PC-3 (cell line): Measurements from ENCODE around the gene EXOG. TPM values are rescaled to one million over a fixed set of nuclear protein-coding genes. Genes with fewer than 3 reads are reported as not detected.

Source experiments
- ATAC-seq: fragments of 200-7000 bp; cut with Tn5 transposase; 2 replicates; pipeline ENCODE4 v1.9.1; 2020; ENCODE audit warnings: mild to moderate bottlenecking, moderate library complexity
- Bru-seq: library from RNA; stranded (reverse); fragments of 400-500 nt; gene quantifications from one replicate; lab custom pipeline; 2021; lab: Mats Ljungman, UMichigan
- BruChase-seq, 2 experiments: library from RNA; stranded (reverse); fragments of 400-500 nt; gene quantifications; one replicate each; lab custom pipeline; 2021; lab: Mats Ljungman, UMichigan
- BruUV-seq: library from RNA; stranded (reverse); fragments of 400-500 nt; replicated peaks from 2 replicates; lab custom pipeline; 2021; lab: Mats Ljungman, UMichigan
- CTCF ChIA-PET: fragments of 300-600 bp; sonication (Branson Sonifier 250); formaldehyde crosslinking; loops from one replicate; lab custom pipeline; 2022; ENCODE audit warnings: antibody characterized with exemption; lab: Charles Lee
- POLR2A ChIA-PET: fragments of 300-600 bp; sonication (Branson Sonifier 250); formaldehyde crosslinking; loops from one replicate; lab custom pipeline; 2022; ENCODE audit warnings: antibody characterized with exemption; ENCODE audit not compliant: unreplicated experiment; lab: Charles Lee
- DNase-seq: peaks from one replicate; pipeline ENCODE4 v3.0.0-alpha.2; 2015
- H2AFZ ChIP-seq: fragments of 300-600 bp; sonication (generic); 2 replicates; pipeline ENCODE4 v1.6.0; 2016; ENCODE audit warnings: antibody characterized with exemption, low read length
- H3F3A ChIP-seq: fragments of 300-600 bp; sonication (generic); one replicate; pipeline ENCODE4 v1.6.0; 2017; ENCODE audit warnings: antibody characterized with exemption, low read length, control low read depth, mild to moderate bottlenecking; ENCODE audit not compliant: unreplicated experiment
- H3K27ac ChIP-seq: fragments of 300-600 bp; sonication (generic); 2 replicates; pipeline ENCODE4 v1.5.1; 2016; ENCODE audit warnings: mild to moderate bottlenecking, low read length
- H3K27me3 ChIP-seq: fragments of 300-600 bp; sonication (generic); 2 replicates; pipeline ENCODE4 v1.6.1; 2016; ENCODE audit warnings: low read length, mixed read lengths
- H3K36me3 ChIP-seq: fragments of 300-600 bp; sonication (generic); 2 replicates; pipeline ENCODE4 v1.6.1; 2016; ENCODE audit warnings: low read depth, mixed run types, low read length, mixed read lengths
- H3K4me1 ChIP-seq: fragments of 300-600 bp; sonication (generic); 2 replicates; pipeline ENCODE4 v1.5.1; 2016; ENCODE audit warnings: low read length; ENCODE audit not compliant: insufficient read depth
- H3K4me2 ChIP-seq: fragments of 300-600 bp; sonication (generic); 2 replicates; pipeline ENCODE4 v1.6.0; 2016; ENCODE audit warnings: low read length
- H3K4me3 ChIP-seq: fragments of 300-600 bp; sonication (generic); 2 replicates; pipeline ENCODE4 v1.5.1; 2016; ENCODE audit warnings: mild to moderate bottlenecking, low read length, mixed read lengths
- H3K79me2 ChIP-seq: fragments of 300-600 bp; sonication (generic); 2 replicates; pipeline ENCODE4 v1.6.1; 2017; ENCODE audit warnings: low read length, mixed read lengths
- H3K9ac ChIP-seq: fragments of 300-600 bp; sonication (generic); 2 replicates; pipeline ENCODE4 v1.6.0; 2016; ENCODE audit warnings: mild to moderate bottlenecking, low read length
- H3K9me2 ChIP-seq: fragments of 300-600 bp; sonication (generic); replicated peaks from 2 replicates; pipeline ENCODE4 v1.6.1; 2016; ENCODE audit warnings: mixed run types, low read length, mixed read lengths
- H3K9me3 ChIP-seq: fragments of 300-600 bp; sonication (generic); 2 replicates; pipeline ENCODE4 v1.6.1; 2016; ENCODE audit warnings: low read length, mixed read lengths
- H4K20me1 ChIP-seq: fragments of 300-600 bp; sonication (generic); 2 replicates; pipeline ENCODE4 v1.6.1; 2016; ENCODE audit warnings: low read length, mixed read lengths
- EZH2 ChIP-seq: fragments of 300-600 bp; sonication (generic); IDR thresholded peaks from one replicate; pipeline ENCODE4 v1.6.1; 2017; ENCODE audit warnings: antibody characterized with exemption, mild to moderate bottlenecking, low read length; ENCODE audit not compliant: unreplicated experiment
- EZH2phosphoT487 ChIP-seq: fragments of 300-600 bp; sonication (generic); IDR thresholded peaks from 2 replicates; pipeline ENCODE4 v1.6.1; 2018; ENCODE audit warnings: mild to moderate bottlenecking, antibody characterized with exemption, low read length, borderline replicate concordance
- intact Hi-C: fragments of 100-400 bp; cut with micrococcal nuclease; formaldehyde crosslinking; loops from 2 replicates; pipeline ENCODE4 v1.9.0; 2023
- long read RNA-seq: library from polyadenylated mRNA; unstranded; transcript quantifications from one replicate; pipeline ENCODE4 v2.0.0, GENCODE V29; 2021; ENCODE audit not compliant: unreplicated experiment
- total RNA-seq: library from RNA; depleted of rRNA; stranded (reverse); fragments of >200 nt; gene quantifications from 2 replicates; pipeline ENCODE4 v1.2.3, GENCODE V29; 2014; rRNA removed
- TF ChIP-seq, protein P1 (sequence below): fragments of 300-600 bp; sonication (generic); conservative IDR thresholded peaks from 2 replicates; pipeline ENCODE4 v1.5.1; 2017; ENCODE audit warnings: antibody characterized with exemption, low read depth, mild to moderate bottlenecking, low read length

EXOG gene, protein sequence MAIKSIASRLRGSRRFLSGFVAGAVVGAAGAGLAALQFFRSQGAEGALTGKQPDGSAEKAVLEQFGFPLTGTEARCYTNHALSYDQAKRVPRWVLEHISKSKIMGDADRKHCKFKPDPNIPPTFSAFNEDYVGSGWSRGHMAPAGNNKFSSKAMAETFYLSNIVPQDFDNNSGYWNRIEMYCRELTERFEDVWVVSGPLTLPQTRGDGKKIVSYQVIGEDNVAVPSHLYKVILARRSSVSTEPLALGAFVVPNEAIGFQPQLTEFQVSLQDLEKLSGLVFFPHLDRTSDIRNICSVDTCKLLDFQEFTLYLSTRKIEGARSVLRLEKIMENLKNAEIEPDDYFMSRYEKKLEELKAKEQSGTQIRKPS
- 10.0 and 11.3 TPM in 2 replicates for total RNA-seq
- percentile 82 among the genes with signal in this experiment for Bru-seq, nascent RNA
- BruChase-seq, experiment 1, labeled RNA remaining after a 6-hour chase: percentile 78 among the genes with signal in this experiment
- BruChase-seq, experiment 2, labeled RNA remaining after a 2-hour chase: percentile 76 among the genes with signal in this experiment
- long read RNA-seq, transcript EXOG-201 (6 exons, 2,792 nt): major isoform, 7 of 27 reads
- long read RNA-seq, partial matches to known transcripts: 1 of 27 reads
- long read RNA-seq, other reads (novel, unspliced or antisense): 17 of 27 reads

- Histone ChIP-seq H3K79me2 (peaks cover 16% of the 10 kb centered on the region), H3K36me3 (peaks cover 3% of the 10 kb centered on the region; the same call in 1 of the 2 replicates), H4K20me1 (no peaks in the 10 kb centered on the region), H3K4me2 (peak within 1 kb of the TSS; percentile 85), H3K27ac (peak within 1 kb of the TSS; percentile 40), H2AFZ (peak within 1 kb of the TSS; percentile 91), H3F3A (no peaks in the 10 kb centered on the region), H3K4me1 (peaks cover 18% of the 10 kb centered on the region), H3K9me2 (no peaks in the 10 kb centered on the region), H3K9me3 (no peaks in the 10 kb centered on the region), H3K27me3 (no peaks in the 10 kb centered on the region), H3K9ac (peak within 1 kb of the TSS; percentile 87), H3K4me3 (peak within 1 kb of the TSS; percentile 86)
- TF ChIP-seq EZH2phosphoT487 (no peak), EZH2 (no peak)
- TF ChIP-seq, protein P1, sequence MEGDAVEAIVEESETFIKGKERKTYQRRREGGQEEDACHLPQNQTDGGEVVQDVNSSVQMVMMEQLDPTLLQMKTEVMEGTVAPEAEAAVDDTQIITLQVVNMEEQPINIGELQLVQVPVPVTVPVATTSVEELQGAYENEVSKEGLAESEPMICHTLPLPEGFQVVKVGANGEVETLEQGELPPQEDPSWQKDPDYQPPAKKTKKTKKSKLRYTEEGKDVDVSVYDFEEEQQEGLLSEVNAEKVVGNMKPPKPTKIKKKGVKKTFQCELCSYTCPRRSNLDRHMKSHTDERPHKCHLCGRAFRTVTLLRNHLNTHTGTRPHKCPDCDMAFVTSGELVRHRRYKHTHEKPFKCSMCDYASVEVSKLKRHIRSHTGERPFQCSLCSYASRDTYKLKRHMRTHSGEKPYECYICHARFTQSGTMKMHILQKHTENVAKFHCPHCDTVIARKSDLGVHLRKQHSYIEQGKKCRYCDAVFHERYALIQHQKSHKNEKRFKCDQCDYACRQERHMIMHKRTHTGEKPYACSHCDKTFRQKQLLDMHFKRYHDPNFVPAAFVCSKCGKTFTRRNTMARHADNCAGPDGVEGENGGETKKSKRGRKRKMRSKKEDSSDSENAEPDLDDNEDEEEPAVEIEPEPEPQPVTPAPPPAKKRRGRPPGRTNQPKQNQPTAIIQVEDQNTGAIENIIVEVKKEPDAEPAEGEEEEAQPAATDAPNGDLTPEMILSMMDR: peak; percentile 93
- ChIA-PET CTCF (interaction anchor here (0.6 to 1.7 kb wide), 8 partner anchors 17 to 1977 kb away, joined by 3 to 11 read pairs (median 5); no protein-coding TSS in a partner anchor), POLR2A (interaction anchor here (0.6 kb wide), 2 partner anchors 174 to 177 kb away, joined by 3 read pairs; no protein-coding TSS in a partner anchor)
- ATAC-seq: peak; percentile 93
- DNase-seq: peak; percentile 92
- TSS peak; percentile 94 for BruUV-seq
- intact Hi-C loops: loop anchor here (1.0 to 5.0 kb wide), 5 partner anchors 20 to 504 kb away; no protein-coding TSS in a partner anchor
These were observed at the start of gene EXOG for GRCh38 chr3:38496131-38496910. Gene EXOG, plus strand, starts transcription at chr3:38496340. Its CDS starts 28 bp downstream, at chr3:38496368.

DNA sequence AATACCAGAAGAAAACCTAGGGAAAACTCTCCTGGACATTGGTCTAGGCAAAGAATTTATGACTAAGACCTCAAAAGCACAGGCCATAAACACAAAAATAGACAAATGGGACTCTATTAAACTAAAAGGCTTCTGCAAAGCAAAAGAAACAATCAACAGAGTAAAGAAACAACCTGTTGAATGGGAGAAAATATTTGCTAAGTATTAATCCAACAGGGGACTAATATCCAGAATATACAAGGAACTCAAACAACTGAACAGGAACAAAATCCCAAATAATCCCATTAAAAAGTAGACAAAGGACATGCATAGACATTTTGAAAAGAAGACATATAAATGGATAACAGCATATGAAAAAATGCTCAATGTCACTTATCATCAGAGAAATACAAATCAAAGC is 49.3 kb upstream of the EXOG start:
- intact Hi-C loops: no loop called here
- Histone ChIP-seq H3F3A (no peaks in the 10 kb centered on the region), H2AFZ (no peak overlapping the region), H3K9me3 (no peaks in the 10 kb centered on the region; the same call in 1 of the 2 replicates), H3K4me3 (no peak overlapping the region), H3K4me1 (no peaks in the 10 kb centered on the region), H4K20me1 (no peaks in the 10 kb centered on the region), H3K4me2 (no peak overlapping the region), H3K27me3 (no peaks in the 10 kb centered on the region), H3K27ac (no peak overlapping the region), H3K9ac (no peak overlapping the region), H3K36me3 (no peaks in the 10 kb centered on the region), H3K9me2 (no peaks in the 10 kb centered on the region), H3K79me2 (no peaks in the 10 kb centered on the region)
- no TSS peak for BruUV-seq
- DNase-seq (no peak), ATAC-seq (no peak)
- TF ChIP-seq, protein P1: no peak
- TF ChIP-seq EZH2phosphoT487 (no peak), EZH2 (no peak)
- ChIA-PET CTCF (no interaction called here), POLR2A (no interaction called here)
